Thyroid gland (tissue), 4 donors: ENCODE data around the gene CPLX1. TPM values are rescaled to one million over a fixed set of nuclear protein-coding genes. Genes with fewer than 3 reads are reported as not detected.

Experiments
- DNase-seq, 2 donors: peaks; one replicate each; pipeline ENCODE4 v3.0.0-alpha.2; 2019
- H3K27ac ChIP-seq, 3 donors: fragments of 200-600 bp; sonication (generic); 1 replicate in 2 of 3; 2 replicates in 1 of 3; pipeline ENCODE4 v1.5.1; 2016 to 2019; ENCODE audit warnings: mild to moderate bottlenecking in 1 of 3, moderate library complexity in 1 of 3
- H3K27me3 ChIP-seq: fragments of 200-600 bp; sonication (generic); one replicate; pipeline ENCODE4 v1.5.1; 2019
- H3K36me3 ChIP-seq, 2 donors: fragments of 200-600 bp; sonication (generic); one replicate each; pipeline ENCODE4 v1.5.1; 2016 to 2019
- H3K4me1 ChIP-seq, 2 donors: fragments of 200-600 bp; sonication (generic); one replicate each; pipeline ENCODE4 v1.5.1; 2017 to 2019
- H3K4me3 ChIP-seq, 3 donors: fragments of 200-600 bp; sonication (generic); replicated peaks in 1 of 3; 1 replicate in 2 of 3; 2 replicates in 1 of 3; pipeline ENCODE4 v1.5.1; 2016; ENCODE audit warnings: mild to moderate bottlenecking in 1 of 3
- H3K9me3 ChIP-seq: fragments of 200-600 bp; sonication (generic); one replicate; pipeline ENCODE4 v1.5.1; 2017
- POLR2A ChIP-seq, 2 donors: fragments of 450-650 bp; IDR thresholded peaks; one replicate each; pipeline ENCODE4 v1.6.1; 2017; ENCODE audit warnings: antibody characterized with exemption in 2 of 2, mild to moderate bottlenecking in 2 of 2, moderate library complexity in 1 of 2
- WGBS, 2 donors: methylation state at CpG; one replicate each; pipeline ENCODE4 v1.1.5; 2017; 5-methylcytosine and 5-hydroxymethylcytosine counted together
- intact Hi-C: fragments of 100-400 bp; cut with DNase I; formaldehyde crosslinking; loops from one replicate; pipeline ENCODE4 v1.15.1; 2023
- total RNA-seq, 4 donors: library from RNA; depleted of rRNA; stranded (reverse); fragments of >200 nt; gene quantifications; one replicate each; pipeline ENCODE4 v1.2.3, GENCODE V29; 2016
- TF ChIP-seq, protein P1 (sequence below), 6 experiments: fragments of 200-600 bp in 3 of 6; fragments of 450-650 bp in 3 of 6; sonication (generic) in 3 of 6; IDR thresholded peaks; one replicate each; pipeline ENCODE4 v1.5.1; 2016 to 2019; ENCODE audit warnings: antibody characterized with exemption in 6 of 6, mild to moderate bottlenecking in 2 of 6, inconsistent platforms in 1 of 6, moderate library complexity in 1 of 6

Gene CPLX1
- total RNA-seq, 4 donors from 2014 or later: 0.75 to 3.2 (median 1.4) TPM; not detected in 1

DNA sequence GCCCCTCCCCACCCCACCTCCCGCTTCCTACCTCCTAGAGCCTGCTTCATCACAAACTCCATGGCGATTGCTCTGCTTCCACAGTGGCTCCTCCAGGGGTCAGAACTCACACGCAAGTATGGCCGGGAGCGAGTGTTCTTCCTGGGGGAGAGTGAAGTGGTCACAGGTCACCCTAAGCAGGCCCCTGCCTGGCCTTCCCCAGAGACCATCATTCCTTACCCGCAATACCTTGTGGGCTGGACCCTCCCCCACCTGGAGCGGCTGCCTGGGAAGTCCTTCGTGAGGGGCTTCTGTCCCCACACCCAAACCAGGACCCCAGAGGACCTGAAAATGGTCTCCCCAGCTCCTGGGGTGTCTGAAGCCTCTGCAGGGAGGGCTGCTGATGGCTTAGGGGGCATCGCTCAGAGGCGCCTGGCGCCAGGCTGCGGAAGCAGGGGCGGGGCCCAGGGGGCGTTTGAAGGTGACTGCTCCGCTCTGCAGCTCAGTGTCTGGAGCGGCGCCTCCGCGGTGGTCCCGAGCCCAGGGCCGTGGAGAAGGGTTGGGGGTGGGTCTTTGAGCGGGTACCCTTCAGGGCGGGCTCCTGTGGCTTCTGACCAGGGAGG lies 1.4 kb downstream of the CPLX1 start:
- 6 to 11% methylated on average over 4 to 20 of the region's 23 CpGs for WGBS, 2 donors
- Histone ChIP-seq H3K36me3 (no peaks in the 10 kb centered on the region), H3K9me3 (no peaks in the 10 kb centered on the region), H3K4me3 (no peak overlapping the region), H3K27me3 (peaks cover 12% of the 10 kb centered on the region), H3K27ac (no peak overlapping the region), H3K4me1 (peaks cover 10 to 21% of the 10 kb centered on the region in 2 donors)
- no peak for DNase-seq
- intact Hi-C loops: no loop called here
- TF ChIP-seq, protein P1, sequence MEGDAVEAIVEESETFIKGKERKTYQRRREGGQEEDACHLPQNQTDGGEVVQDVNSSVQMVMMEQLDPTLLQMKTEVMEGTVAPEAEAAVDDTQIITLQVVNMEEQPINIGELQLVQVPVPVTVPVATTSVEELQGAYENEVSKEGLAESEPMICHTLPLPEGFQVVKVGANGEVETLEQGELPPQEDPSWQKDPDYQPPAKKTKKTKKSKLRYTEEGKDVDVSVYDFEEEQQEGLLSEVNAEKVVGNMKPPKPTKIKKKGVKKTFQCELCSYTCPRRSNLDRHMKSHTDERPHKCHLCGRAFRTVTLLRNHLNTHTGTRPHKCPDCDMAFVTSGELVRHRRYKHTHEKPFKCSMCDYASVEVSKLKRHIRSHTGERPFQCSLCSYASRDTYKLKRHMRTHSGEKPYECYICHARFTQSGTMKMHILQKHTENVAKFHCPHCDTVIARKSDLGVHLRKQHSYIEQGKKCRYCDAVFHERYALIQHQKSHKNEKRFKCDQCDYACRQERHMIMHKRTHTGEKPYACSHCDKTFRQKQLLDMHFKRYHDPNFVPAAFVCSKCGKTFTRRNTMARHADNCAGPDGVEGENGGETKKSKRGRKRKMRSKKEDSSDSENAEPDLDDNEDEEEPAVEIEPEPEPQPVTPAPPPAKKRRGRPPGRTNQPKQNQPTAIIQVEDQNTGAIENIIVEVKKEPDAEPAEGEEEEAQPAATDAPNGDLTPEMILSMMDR (IDR thresholded peaks at IDR 0.05): no peak
- TF ChIP-seq POLR2A (IDR thresholded peaks at IDR 0.05): no peak

DNA sequence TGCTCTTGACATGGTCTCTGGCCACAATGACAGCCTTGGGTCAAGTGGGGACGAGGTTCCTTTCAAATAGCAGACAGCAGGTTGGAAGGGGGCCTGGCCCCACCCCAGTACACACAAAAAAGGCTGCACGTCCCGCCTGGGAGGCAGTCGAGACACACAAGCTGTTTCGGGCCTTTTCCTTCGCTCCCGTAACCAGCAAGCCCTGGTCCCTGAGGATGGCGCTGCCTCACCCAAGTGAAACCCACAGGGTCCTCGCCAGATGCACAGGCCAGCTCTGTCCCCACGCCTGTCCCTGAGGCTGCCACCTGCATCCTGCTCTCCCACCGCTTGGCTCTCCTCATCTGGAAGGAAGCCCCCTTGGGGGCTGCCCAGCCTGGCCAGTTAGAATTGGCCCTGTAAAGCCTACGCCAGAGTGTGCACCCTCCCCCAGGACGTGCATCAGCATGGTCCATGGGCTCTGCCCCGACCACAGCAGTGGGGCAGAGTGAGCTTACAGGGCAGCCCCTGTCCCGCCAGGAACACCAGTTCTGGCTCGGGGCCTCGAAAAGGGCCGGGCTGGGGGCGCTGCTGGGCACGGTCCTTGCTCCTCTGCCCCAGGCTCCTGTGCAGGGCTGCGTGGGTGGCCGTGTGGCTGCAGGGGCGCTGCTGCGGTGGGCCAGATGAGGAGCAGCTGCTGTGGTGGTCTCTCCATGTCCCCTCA lies 2.0 kb downstream of the CPLX1 start:
- TF ChIP-seq, protein P1 (IDR thresholded peaks at IDR 0.05): no peak
- Histone ChIP-seq H3K36me3 (no peaks in the 10 kb centered on the region), H3K27me3 (peaks cover 12% of the 10 kb centered on the region), H3K4me3 (no peak overlapping the region), H3K9me3 (no peaks in the 10 kb centered on the region), H3K27ac (no peak overlapping the region), H3K4me1 (peaks cover 10 to 21% of the 10 kb centered on the region in 2 donors)
- intact Hi-C loops: no loop called here
- no peak for DNase-seq
- WGBS, 2 donors: 43 to 63% methylated on average over 4 to 22 of the region's 24 CpGs

DNA sequence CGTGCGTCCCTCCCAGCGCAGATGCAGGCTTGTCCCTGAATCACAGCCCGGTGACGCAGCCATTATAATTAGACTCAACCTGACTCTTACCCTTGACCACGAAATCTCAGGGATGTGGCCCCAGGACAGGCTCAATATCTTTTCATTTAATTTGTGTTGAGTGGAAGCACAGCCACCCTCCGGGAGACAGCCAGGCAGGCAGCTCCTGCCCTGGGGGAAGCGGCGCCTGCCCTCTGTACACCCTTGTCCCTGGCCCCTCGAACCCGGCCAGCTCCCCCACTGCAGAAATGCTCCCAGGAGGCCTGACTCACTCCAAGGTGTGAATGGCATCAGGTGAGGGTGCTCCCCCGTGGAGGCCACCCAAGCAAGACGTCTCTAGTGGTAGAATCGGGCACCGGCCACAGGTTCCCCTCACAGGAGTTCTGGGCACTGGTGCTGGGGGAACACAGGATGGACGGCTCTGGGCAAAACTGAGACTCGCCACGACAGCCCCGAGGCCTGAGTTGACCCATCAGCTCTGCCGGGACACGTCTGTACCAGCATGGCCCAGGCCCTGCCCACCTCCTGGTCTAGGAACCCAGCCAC lies 2.7 kb downstream of the CPLX1 start:
- H3K4me1 ChIP-seq: peaks cover 10 to 17% of the 10 kb centered on the region in 2 donors
- DNase-seq: no peak
- 74 to 84% methylated on average over 11 of the region's 21 CpGs for WGBS, 2 donors
- intact Hi-C loops: no loop called here
- no peak overlapping the region for H3K4me3 ChIP-seq
- H3K27me3 ChIP-seq: peaks cover 12% of the 10 kb centered on the region
- TF ChIP-seq, protein P1 (IDR thresholded peaks at IDR 0.05): no peak
- no peak for TF ChIP-seq POLR2A (IDR thresholded peaks at IDR 0.05)
- no peak overlapping the region for H3K27ac ChIP-seq
- H3K36me3 ChIP-seq: no peaks in the 10 kb centered on the region
- no peaks in the 10 kb centered on the region for H3K9me3 ChIP-seq

DNA sequence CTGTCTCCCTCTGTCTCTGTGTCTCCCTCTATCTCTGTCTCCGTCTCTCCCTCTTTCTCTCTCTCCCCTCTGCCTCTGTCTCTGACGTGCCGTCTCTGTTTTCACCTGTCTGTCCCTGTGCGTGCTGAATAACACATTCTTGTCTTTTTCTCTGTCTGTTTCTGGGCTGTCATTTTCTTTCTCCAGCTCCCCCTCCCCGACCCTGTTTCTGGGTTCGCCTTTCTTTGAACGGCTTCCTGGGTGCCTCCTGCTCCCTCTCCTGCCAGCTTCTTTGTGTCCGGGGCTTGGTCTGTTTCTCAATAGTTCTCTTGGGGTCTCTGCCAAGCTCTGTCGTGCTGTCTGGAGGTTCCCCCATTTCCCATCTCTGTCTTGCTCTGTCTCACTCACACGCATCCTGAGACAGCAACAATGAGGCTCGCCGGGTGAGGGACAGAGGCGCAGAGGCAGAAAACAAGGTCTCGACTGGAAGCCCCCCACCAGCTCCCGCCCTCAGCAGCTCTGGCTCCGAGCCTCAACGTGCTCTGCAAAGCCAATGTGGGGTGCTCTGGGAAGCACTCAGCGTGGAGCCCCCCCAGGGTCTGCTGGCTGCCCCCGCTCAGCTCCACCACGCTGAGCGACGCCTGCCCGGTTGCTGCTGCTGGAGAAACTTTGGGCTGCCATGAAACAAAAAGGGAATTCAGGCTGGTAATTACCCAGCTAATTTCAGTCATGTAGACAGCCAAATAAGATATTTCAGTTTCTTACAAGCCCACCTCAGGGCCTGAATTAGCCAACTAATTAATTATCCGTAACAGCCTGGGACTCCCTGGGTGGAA lies 3.4 kb downstream of the CPLX1 start:
- no peak overlapping the region for H3K4me3 ChIP-seq
- H3K9me3 ChIP-seq: no peaks in the 10 kb centered on the region
- no peaks in the 10 kb centered on the region for H3K36me3 ChIP-seq
- no peak overlapping the region for H3K27ac ChIP-seq
- 51 to 52% methylated on average over 24 of the region's 24 CpGs for WGBS, 2 donors
- peaks cover 10 to 17% of the 10 kb centered on the region in 2 donors for H3K4me1 ChIP-seq
- DNase-seq: no peak
- intact Hi-C loops: no loop called here
- H3K27me3 ChIP-seq: peaks cover 12% of the 10 kb centered on the region
- no peak for TF ChIP-seq POLR2A (IDR thresholded peaks at IDR 0.05)
- TF ChIP-seq, protein P1 (IDR thresholded peaks at IDR 0.05): no peak
